ENCODE data around the gene SLC24A5. TPM values are rescaled to one million over a fixed set of nuclear protein-coding genes. Genes with fewer than 3 reads are reported as not detected.

SLC24A5 gene
- total RNA-seq, 1 experiment from 2014 or later = not detected

GRCh38 chr15:48112242-48112641, 8.5 kb upstream of the SLC24A5 start:
- no peaks in the 10 kb centered on the region for H4K20me1 ChIP-seq (ENCODE audit: control insufficient read depth, insufficient read depth, insufficient read length)
- no peak overlapping the region for H2BK20ac ChIP-seq (ENCODE audit: low read depth, low read length, poor library complexity, severe bottlenecking)
- no peak overlapping the region for H3K14ac ChIP-seq (ENCODE audit: insufficient read depth, low read length)
- H3K4me1 Mint-ChIP-seq = peaks cover 5 to 11% of the 10 kb centered on the region in 2 experiments
- no peak overlapping the region for H3T11ph ChIP-seq (ENCODE audit: low read length)
- no peak overlapping the region for H2BK15ac ChIP-seq (ENCODE audit: low read depth, low read length)
- H4K91ac ChIP-seq (ENCODE audit: insufficient read length, low read depth, low read length) = no peak overlapping the region
- H3K9ac ChIP-seq (ENCODE audit: extremely low read depth, insufficient read length, low read length) = no peak overlapping the region
- no peak overlapping the region for H4K5ac ChIP-seq (ENCODE audit: insufficient read length, low read depth, low read length)
- no CpG with 5 or more reads among the region's 6 CpGs for WGBS (ENCODE audit: extremely low coverage, insufficient read length, low lambda C conversion rate)
- no peak overlapping the region for H3K4ac ChIP-seq (ENCODE audit: low read depth, low read length)
- H2AFZ ChIP-seq (ENCODE audit: low read length) = no peak overlapping the region
- no peaks in the 10 kb centered on the region for H3K27me3 ChIP-seq (ENCODE audit: insufficient read depth, low read length)
- H3K79me2 ChIP-seq (ENCODE audit: insufficient read depth, low read length) = no peaks in the 10 kb centered on the region
- no peak overlapping the region for H3K18ac ChIP-seq (ENCODE audit: insufficient read length, low read depth, low read length)
- no peaks in the 10 kb centered on the region for H3K36me3 Mint-ChIP-seq (ENCODE audit: insufficient read depth in 1 of 3, low read depth in 3 of 3)
- no peaks in the 10 kb centered on the region for H3K23me2 ChIP-seq (ENCODE audit: insufficient read length, low read depth, low read length, poor library complexity, severe bottlenecking)
- peak; percentile 74 for TF ChIP-seq CTCF (conservative IDR thresholded peaks at IDR 0.05)
- H3K27ac ChIP-seq (ENCODE audit: insufficient read length, low read depth, low read length) = no peak overlapping the region
- no peak overlapping the region for H2AK5ac ChIP-seq (ENCODE audit: insufficient read length, low read length)
- no peaks in the 10 kb centered on the region for H3K9me3 ChIP-seq (ENCODE audit: control insufficient read depth, low read depth, low read length)
- no peaks in the 10 kb centered on the region for H3K9me3 Mint-ChIP-seq
- H2BK120ac ChIP-seq (ENCODE audit: low read depth, low read length, poor library complexity, severe bottlenecking) = no peak overlapping the region
- no peak overlapping the region for H2BK5ac ChIP-seq (ENCODE audit: insufficient read length, low read length)
- no peaks in the 10 kb centered on the region for H3K79me1 ChIP-seq (ENCODE audit: insufficient read depth, low read depth, low read length, poor library complexity, severe bottlenecking)
- no peaks in the 10 kb centered on the region; the same call in 1 of the 2 replicates for H3K4me1 ChIP-seq (ENCODE audit: insufficient read depth, low read length)
- H3K56ac ChIP-seq (ENCODE audit: insufficient read length, low read depth, low read length) = no peak overlapping the region
- H3K23ac ChIP-seq (ENCODE audit: insufficient read length, low read depth, low read length) = no peak overlapping the region
- no peak overlapping the region for H2BK12ac ChIP-seq (ENCODE audit: insufficient read length, low read depth, low read length)
- H3K4me3 Mint-ChIP-seq = no peak overlapping the region
- H3K27ac Mint-ChIP-seq = no peak overlapping the region
- no peak overlapping the region for H3K4me2 ChIP-seq (ENCODE audit: insufficient read depth, insufficient read length, low read length)
- no peak overlapping the region for H4K8ac ChIP-seq (replicated peaks; ENCODE audit: insufficient read length, low read depth, low read length)
- H3K27me3 Mint-ChIP-seq (ENCODE audit: low read depth) = no peaks in the 10 kb centered on the region
- DNase-seq = peak; percentile 74
